PC-3 (cell line): ENCODE results near the gene U2AF1L4. TPM values are rescaled to one million over a fixed set of nuclear protein-coding genes. Genes with fewer than 3 reads are reported as not detected.

ENCODE experiments used
- ATAC-seq: fragments of 200-7000 bp; cut with Tn5 transposase; 2 replicates; pipeline ENCODE4 v1.9.1; 2020; ENCODE audit warnings: mild to moderate bottlenecking, moderate library complexity
- BruUV-seq: library from RNA; stranded (reverse); fragments of 400-500 nt; replicated peaks from 2 replicates; lab custom pipeline; 2021; lab: Mats Ljungman, UMichigan
- CTCF ChIA-PET: fragments of 300-600 bp; sonication (Branson Sonifier 250); formaldehyde crosslinking; loops from one replicate; lab custom pipeline; 2022; ENCODE audit warnings: antibody characterized with exemption; lab: Charles Lee
- POLR2A ChIA-PET: fragments of 300-600 bp; sonication (Branson Sonifier 250); formaldehyde crosslinking; loops from one replicate; lab custom pipeline; 2022; ENCODE audit warnings: antibody characterized with exemption; ENCODE audit not compliant: unreplicated experiment; lab: Charles Lee
- DNase-seq: peaks from one replicate; pipeline ENCODE4 v3.0.0-alpha.2; 2015
- H2AFZ ChIP-seq: fragments of 300-600 bp; sonication (generic); 2 replicates; pipeline ENCODE4 v1.6.0; 2016; ENCODE audit warnings: antibody characterized with exemption, low read length
- H3F3A ChIP-seq: fragments of 300-600 bp; sonication (generic); one replicate; pipeline ENCODE4 v1.6.0; 2017; ENCODE audit warnings: antibody characterized with exemption, low read length, control low read depth, mild to moderate bottlenecking; ENCODE audit not compliant: unreplicated experiment
- H3K27ac ChIP-seq: fragments of 300-600 bp; sonication (generic); 2 replicates; pipeline ENCODE4 v1.5.1; 2016; ENCODE audit warnings: mild to moderate bottlenecking, low read length
- H3K27me3 ChIP-seq: fragments of 300-600 bp; sonication (generic); 2 replicates; pipeline ENCODE4 v1.6.1; 2016; ENCODE audit warnings: low read length, mixed read lengths
- H3K36me3 ChIP-seq: fragments of 300-600 bp; sonication (generic); 2 replicates; pipeline ENCODE4 v1.6.1; 2016; ENCODE audit warnings: low read depth, mixed run types, low read length, mixed read lengths
- H3K4me1 ChIP-seq: fragments of 300-600 bp; sonication (generic); 2 replicates; pipeline ENCODE4 v1.5.1; 2016; ENCODE audit warnings: low read length; ENCODE audit not compliant: insufficient read depth
- H3K4me2 ChIP-seq: fragments of 300-600 bp; sonication (generic); 2 replicates; pipeline ENCODE4 v1.6.0; 2016; ENCODE audit warnings: low read length
- H3K4me3 ChIP-seq: fragments of 300-600 bp; sonication (generic); 2 replicates; pipeline ENCODE4 v1.5.1; 2016; ENCODE audit warnings: mild to moderate bottlenecking, low read length, mixed read lengths
- H3K79me2 ChIP-seq: fragments of 300-600 bp; sonication (generic); 2 replicates; pipeline ENCODE4 v1.6.1; 2017; ENCODE audit warnings: low read length, mixed read lengths
- H3K9ac ChIP-seq: fragments of 300-600 bp; sonication (generic); 2 replicates; pipeline ENCODE4 v1.6.0; 2016; ENCODE audit warnings: mild to moderate bottlenecking, low read length
- H3K9me2 ChIP-seq: fragments of 300-600 bp; sonication (generic); replicated peaks from 2 replicates; pipeline ENCODE4 v1.6.1; 2016; ENCODE audit warnings: mixed run types, low read length, mixed read lengths
- H3K9me3 ChIP-seq: fragments of 300-600 bp; sonication (generic); 2 replicates; pipeline ENCODE4 v1.6.1; 2016; ENCODE audit warnings: low read length, mixed read lengths
- H4K20me1 ChIP-seq: fragments of 300-600 bp; sonication (generic); 2 replicates; pipeline ENCODE4 v1.6.1; 2016; ENCODE audit warnings: low read length, mixed read lengths
- EZH2 ChIP-seq: fragments of 300-600 bp; sonication (generic); IDR thresholded peaks from one replicate; pipeline ENCODE4 v1.6.1; 2017; ENCODE audit warnings: antibody characterized with exemption, mild to moderate bottlenecking, low read length; ENCODE audit not compliant: unreplicated experiment
- EZH2phosphoT487 ChIP-seq: fragments of 300-600 bp; sonication (generic); IDR thresholded peaks from 2 replicates; pipeline ENCODE4 v1.6.1; 2018; ENCODE audit warnings: mild to moderate bottlenecking, antibody characterized with exemption, low read length, borderline replicate concordance
- intact Hi-C: fragments of 100-400 bp; cut with micrococcal nuclease; formaldehyde crosslinking; loops from 2 replicates; pipeline ENCODE4 v1.9.0; 2023
- total RNA-seq: library from RNA; depleted of rRNA; stranded (reverse); fragments of >200 nt; gene quantifications from 2 replicates; pipeline ENCODE4 v1.2.3, GENCODE V29; 2014
- TF ChIP-seq, protein P1 (sequence below): fragments of 300-600 bp; sonication (generic); conservative IDR thresholded peaks from 2 replicates; pipeline ENCODE4 v1.5.1; 2017; ENCODE audit warnings: antibody characterized with exemption, low read depth, mild to moderate bottlenecking, low read length

Gene U2AF1L4
- total RNA-seq, 1 experiment from 2014 or later: 7.8 TPM

DNA sequence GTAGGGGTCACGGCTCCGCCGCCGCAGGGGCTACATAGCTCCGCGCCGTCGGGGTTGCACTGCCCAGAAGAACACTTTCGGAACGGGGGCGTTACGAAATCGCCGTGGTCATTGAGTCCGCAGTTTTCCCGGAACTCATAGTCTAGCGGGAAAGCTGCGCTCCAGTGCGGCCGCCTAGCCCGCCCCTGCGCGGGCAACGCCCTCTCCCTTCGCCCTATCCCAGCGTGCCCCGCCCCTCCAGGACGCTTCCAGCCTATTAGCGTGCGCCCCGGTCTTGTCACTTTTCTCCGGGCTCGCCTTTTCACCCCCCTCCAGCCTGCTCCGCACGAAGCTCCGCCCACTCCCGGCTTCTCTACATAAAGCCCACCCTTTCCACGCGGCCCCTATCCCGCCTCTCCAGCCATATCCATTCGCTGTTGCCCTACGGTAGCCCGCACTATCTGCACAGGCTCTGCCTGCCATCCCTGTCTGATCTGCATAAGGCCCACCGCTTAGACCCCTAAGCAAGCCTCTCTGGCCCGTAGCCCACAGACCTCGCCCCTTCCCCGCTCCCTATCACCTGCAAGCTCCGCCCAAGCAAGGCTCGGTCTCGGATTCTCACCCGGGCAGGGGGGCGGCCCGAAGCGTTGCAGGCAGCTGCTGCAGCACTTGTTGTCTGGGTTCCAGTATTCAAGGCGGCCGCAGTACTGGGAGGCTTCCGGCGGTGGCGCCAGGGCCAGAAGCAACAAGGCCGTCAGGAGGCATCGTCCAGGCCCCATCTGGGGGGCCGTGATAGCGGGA is 4.6 kb downstream of the U2AF1L4 start:
- H3K27me3 ChIP-seq: no peaks in the 10 kb centered on the region
- ChIA-PET CTCF (no interaction called here), POLR2A (interaction anchor here (0.6 kb wide), 3 partner anchors 35 to 396 kb away, joined by 3 to 4 read pairs (median 3); no protein-coding TSS in a partner anchor)
- ATAC-seq (peak; percentile 83), DNase-seq (peak; percentile 91)
- TF ChIP-seq, protein P1, sequence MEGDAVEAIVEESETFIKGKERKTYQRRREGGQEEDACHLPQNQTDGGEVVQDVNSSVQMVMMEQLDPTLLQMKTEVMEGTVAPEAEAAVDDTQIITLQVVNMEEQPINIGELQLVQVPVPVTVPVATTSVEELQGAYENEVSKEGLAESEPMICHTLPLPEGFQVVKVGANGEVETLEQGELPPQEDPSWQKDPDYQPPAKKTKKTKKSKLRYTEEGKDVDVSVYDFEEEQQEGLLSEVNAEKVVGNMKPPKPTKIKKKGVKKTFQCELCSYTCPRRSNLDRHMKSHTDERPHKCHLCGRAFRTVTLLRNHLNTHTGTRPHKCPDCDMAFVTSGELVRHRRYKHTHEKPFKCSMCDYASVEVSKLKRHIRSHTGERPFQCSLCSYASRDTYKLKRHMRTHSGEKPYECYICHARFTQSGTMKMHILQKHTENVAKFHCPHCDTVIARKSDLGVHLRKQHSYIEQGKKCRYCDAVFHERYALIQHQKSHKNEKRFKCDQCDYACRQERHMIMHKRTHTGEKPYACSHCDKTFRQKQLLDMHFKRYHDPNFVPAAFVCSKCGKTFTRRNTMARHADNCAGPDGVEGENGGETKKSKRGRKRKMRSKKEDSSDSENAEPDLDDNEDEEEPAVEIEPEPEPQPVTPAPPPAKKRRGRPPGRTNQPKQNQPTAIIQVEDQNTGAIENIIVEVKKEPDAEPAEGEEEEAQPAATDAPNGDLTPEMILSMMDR: 0 out of 2 replicates have a peak, but pooled peaks have one; percentile 21
- TF ChIP-seq EZH2: no peak
- peak overlapping the region; percentile 32 for H3K9ac ChIP-seq
- H3K36me3 ChIP-seq: no peaks in the 10 kb centered on the region
- H4K20me1 ChIP-seq: no peaks in the 10 kb centered on the region
- H3K4me2 ChIP-seq: peak overlapping the region; percentile 94
- peak overlapping the region; percentile 78 for H2AFZ ChIP-seq
- peak overlapping the region; percentile 70 for H3K4me3 ChIP-seq
- H3F3A ChIP-seq: no peaks in the 10 kb centered on the region
- H3K79me2 ChIP-seq: peaks cover under 1% of the 10 kb centered on the region
- BruUV-seq: no TSS peak
- H3K27ac ChIP-seq: no peak overlapping the region
- H3K9me2 ChIP-seq: no peaks in the 10 kb centered on the region
- H3K4me1 ChIP-seq: peaks cover 9% of the 10 kb centered on the region
- no peaks in the 10 kb centered on the region for H3K9me3 ChIP-seq
- intact Hi-C loops: loop anchor here (2.0 kb wide), 1 partner anchor 34 kb away; the partner anchor contains the start of gene ARHGAP33

DNA sequence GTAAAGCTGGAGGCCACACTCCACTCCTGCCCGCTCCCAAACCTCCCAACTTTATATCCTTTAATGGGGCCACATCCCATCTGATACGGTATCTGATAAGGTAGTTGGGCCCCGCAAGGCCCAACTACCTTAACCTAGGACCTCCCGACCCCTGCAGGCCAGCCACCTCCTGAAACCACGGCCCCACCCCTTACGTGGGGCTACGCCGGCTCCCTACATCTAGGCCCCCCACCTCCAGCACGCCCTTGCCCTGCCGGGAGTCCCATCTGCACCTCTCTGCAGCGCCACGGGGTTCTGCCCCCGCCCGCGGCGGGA is 5.2 kb downstream of the U2AF1L4 start:
- H2AFZ ChIP-seq: peak overlapping the region; percentile 78

More for the DNA sequence above, 5.2 kb downstream of the U2AF1L4 start:
- Histone ChIP-seq H3K27me3 (no peaks in the 10 kb centered on the region), H3K79me2 (no peaks in the 10 kb centered on the region), H3K27ac (no peak overlapping the region), H3K4me2 (peak overlapping the region; percentile 94), H3F3A (no peaks in the 10 kb centered on the region), H3K9ac (peak overlapping the region; percentile 32; the same call in 1 of the 2 replicates), H3K4me3 (peak overlapping the region; percentile 70), H4K20me1 (no peaks in the 10 kb centered on the region), H3K9me2 (no peaks in the 10 kb centered on the region), H3K36me3 (no peaks in the 10 kb centered on the region; the same call in 1 of the 2 replicates), H3K4me1 (peaks cover 9% of the 10 kb centered on the region), H3K9me3 (no peaks in the 10 kb centered on the region)
- DNase-seq (no peak), ATAC-seq (peak; percentile 7)
- ChIA-PET CTCF (no interaction called here), POLR2A (interaction anchor here (0.6 kb wide), 1 partner anchor 36 kb away, joined by 3 read pairs; no protein-coding TSS in a partner anchor)
- TF ChIP-seq, protein P1: no peak
- no peak for TF ChIP-seq EZH2phosphoT487
- no peak for TF ChIP-seq EZH2
- no TSS peak for BruUV-seq
- intact Hi-C loops: loop anchor here (2.0 kb wide), 1 partner anchor 35 kb away; the partner anchor contains the start of gene ARHGAP33
